ENCODE data around the gene AP2A2. TPM values are rescaled to one million over a fixed set of nuclear protein-coding genes. Genes with fewer than 3 reads are reported as not detected.

The AP2A2 gene
- total RNA-seq, 1 experiment from 2014 or later = 36.1 TPM

DNA sequence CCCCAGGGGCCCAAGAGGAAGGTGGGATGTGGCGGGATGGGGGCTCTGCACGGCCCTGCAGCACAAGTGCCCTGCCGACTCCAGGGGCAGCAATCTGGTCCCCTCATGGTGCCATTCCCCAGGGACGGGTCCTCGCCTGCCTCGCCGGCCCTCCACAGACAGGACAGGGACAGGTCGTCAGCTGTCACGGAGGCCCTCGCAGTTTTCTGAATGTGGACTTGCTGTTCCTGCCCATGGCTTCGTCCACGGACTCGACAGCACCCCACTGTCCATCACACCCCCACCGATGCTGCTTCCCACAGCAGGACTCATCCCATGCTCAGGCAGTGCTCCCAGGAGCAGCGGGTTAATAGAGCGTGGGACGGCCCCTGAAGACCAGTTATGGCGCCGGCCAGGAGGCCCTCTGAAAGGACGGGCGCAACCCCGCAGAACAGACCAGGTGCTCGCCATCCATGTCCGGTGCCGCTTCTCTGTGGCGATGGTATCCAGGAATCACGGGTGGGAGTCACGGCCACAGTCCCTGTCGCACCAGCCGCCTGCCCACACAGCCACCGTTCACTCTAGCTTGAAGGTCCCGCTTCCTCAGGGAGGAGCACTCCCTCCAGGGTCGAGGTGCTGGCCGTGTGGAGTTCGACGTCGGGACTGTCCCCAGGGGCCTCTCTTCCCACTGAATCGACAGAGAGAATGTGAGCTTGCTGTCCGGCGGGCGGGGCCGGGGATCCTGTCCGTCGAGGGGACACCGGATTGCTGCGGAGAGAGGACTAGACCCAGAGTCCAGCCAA, 130.5 kb downstream of the AP2A2 start:
- peak; percentile 51 for DNase-seq
- Histone ChIP-seq H3K36me3 (replicated peaks; ENCODE audit: control insufficient read depth, insufficient read depth, low read length) (no peaks in the 10 kb centered on the region), H3K27me3 (ENCODE audit: control insufficient read depth, insufficient read depth, low read length) (no peaks in the 10 kb centered on the region)

DNA sequence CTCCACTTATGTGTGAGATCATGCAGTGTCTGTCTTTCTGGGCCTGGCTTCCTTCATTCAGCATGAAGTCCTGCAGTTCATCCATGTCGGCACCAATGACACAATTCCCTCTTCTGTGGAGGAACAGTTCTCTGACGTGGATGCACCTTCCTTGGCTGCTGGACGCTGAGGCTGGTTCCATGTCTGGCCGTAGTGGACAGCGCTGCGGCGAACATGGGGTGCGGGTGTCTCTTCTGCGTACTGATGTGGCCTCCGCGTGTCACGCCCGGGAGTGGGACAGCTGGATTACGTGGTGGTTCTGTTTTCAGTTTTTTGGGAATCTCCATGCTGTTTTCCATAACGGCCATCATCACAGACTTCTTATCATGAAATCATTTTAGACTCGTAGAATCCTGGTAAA, 132.1 kb downstream of the AP2A2 start:
- DNase-seq = no peak
- Histone ChIP-seq H3K4me3 (ENCODE audit: insufficient read depth, low read depth, low read length) (no peak overlapping the region), H3K27me3 (ENCODE audit: control insufficient read depth, insufficient read depth, low read length) (no peaks in the 10 kb centered on the region), H3K36me3 (replicated peaks; ENCODE audit: control insufficient read depth, insufficient read depth, low read length) (no peaks in the 10 kb centered on the region)

More for the DNA sequence above, 130.5 kb downstream of the AP2A2 start:
- no peak overlapping the region for H3K4me3 ChIP-seq (ENCODE audit: insufficient read depth, low read depth, low read length)

DNA sequence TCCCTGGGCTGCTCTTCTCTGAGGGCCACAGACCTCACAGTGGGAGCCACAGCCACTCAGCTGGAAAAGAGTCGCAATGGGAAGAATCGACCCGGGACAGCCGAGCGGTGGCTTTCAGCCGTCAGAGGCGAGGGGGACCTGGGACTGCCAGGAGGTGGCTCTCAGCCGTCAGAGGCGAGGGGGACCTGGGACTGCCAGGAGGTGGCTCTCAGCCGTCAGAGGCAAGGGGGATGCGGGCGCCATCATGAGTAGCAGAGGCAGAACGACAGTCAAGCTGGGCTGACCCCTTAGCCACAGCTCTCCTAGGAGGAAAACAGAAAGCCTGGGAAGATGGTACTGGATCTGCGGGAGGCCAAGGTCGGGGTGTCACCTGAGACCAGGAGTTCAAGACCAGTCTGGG, 134.1 kb downstream of the AP2A2 start:
- DNase-seq = peak; percentile 66

DNA sequence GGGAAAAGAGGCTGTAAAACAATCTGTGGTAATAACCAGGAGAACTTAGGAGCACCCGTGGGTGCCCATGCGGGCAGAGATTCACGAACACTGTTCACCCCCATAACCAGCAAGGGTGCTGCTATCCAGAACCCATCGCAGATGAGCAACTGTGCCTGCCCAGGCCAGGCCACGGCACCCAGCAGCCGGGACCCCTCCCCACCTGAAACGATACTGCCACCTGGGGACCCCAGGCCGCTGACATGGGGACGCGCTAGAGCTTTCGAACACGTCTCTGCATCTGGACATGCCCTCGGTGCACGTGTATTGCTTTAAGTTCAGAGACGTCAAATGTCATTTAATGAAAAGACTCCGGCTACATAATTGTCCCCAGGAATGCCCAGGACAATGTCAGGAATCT, 134.7 kb downstream of the AP2A2 start:
- Histone ChIP-seq H3K36me3 (replicated peaks; ENCODE audit: control insufficient read depth, insufficient read depth, low read length) (no peaks in the 10 kb centered on the region), H3K4me3 (ENCODE audit: insufficient read depth, low read depth, low read length) (no peak overlapping the region), H3K27me3 (ENCODE audit: control insufficient read depth, insufficient read depth, low read length) (no peaks in the 10 kb centered on the region)
- no peak for DNase-seq

More for the DNA sequence above, 134.1 kb downstream of the AP2A2 start:
- Histone ChIP-seq H3K4me3 (ENCODE audit: insufficient read depth, low read depth, low read length) (no peak overlapping the region), H3K27me3 (ENCODE audit: control insufficient read depth, insufficient read depth, low read length) (no peaks in the 10 kb centered on the region), H3K36me3 (replicated peaks; ENCODE audit: control insufficient read depth, insufficient read depth, low read length) (no peaks in the 10 kb centered on the region)

DNA sequence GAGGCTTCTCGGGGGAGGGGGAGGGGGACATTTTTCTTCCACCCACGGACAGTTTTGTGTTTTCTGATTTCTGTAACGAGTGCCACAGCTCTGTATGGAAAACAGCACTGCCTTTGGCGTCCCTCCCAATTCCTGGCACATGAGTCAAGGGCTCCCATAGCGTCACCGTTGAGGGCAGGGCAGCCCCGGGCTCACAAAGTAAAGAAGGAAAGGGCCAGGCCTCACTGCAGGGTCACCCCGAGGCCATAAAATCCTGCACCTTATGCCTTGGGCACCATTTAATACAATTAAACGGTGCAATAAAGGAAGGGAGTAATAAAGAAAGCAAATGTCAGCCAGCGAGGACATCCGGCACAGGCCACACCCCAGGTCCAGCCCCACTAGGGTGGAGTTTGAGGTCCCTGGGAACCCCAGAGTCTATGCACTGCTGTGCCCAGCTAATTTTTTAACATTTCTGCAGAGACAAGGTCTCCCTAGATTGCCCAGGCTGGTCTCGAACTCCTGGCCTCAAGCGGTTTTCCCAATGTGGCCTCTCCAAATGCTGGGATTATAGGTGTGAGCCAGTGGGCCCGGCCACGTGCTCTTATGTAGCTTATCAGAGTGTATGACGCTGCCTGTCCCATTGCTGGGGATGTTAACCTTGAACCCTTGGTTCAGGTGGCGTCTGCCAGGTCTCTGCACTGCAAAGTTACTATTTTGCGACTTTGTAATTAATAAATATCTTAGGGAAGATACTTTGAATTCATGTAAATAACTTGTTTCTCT, 135.4 kb downstream of the AP2A2 start:
- no peak for DNase-seq
- Histone ChIP-seq H3K36me3 (replicated peaks; ENCODE audit: control insufficient read depth, insufficient read depth, low read length) (no peaks in the 10 kb centered on the region), H3K27me3 (ENCODE audit: control insufficient read depth, insufficient read depth, low read length) (no peaks in the 10 kb centered on the region), H3K4me3 (ENCODE audit: insufficient read depth, low read depth, low read length) (no peak overlapping the region)

Other genes with a start within 250 kb of the AP2A2 start
- gene DEAF1, start 230.6 kb upstream of the AP2A2 start, total RNA-seq (2014; rRNA removed; shearing (Covaris generic)) = 69.0 and 74.6 TPM in 2 replicates
- 27.0 and 36.0 TPM in 2 replicates for gene TMEM80, start 230.1 kb upstream of the AP2A2 start, total RNA-seq (2014; rRNA removed; shearing (Covaris generic))
- 3.7 and 18.8 TPM in 2 replicates for gene EPS8L2, start 219.6 kb upstream of the AP2A2 start, total RNA-seq (2014; rRNA removed; shearing (Covaris generic))
- 264 and 269 TPM in 2 replicates for gene TALDO1, start 178.4 kb upstream of the AP2A2 start, total RNA-seq (2014; rRNA removed; shearing (Covaris generic))
- 48.7 and 54.6 TPM in 2 replicates for gene GATD1, start 148.4 kb upstream of the AP2A2 start, total RNA-seq (2014; rRNA removed; shearing (Covaris generic))
- gene CEND1, start 135.8 kb upstream of the AP2A2 start, total RNA-seq (2014; rRNA removed; shearing (Covaris generic)) = 0.14 TPM in 1 of 2 replicates, not detected in the other
- 25.2 and 25.6 TPM in 2 replicates for gene SLC25A22, start 127.6 kb upstream of the AP2A2 start, total RNA-seq (2014; rRNA removed; shearing (Covaris generic))
- 16.8 and 31.0 TPM in 2 replicates for gene PIDD1, start 120.6 kb upstream of the AP2A2 start, total RNA-seq (2014; rRNA removed; shearing (Covaris generic))
- gene RPLP2, start 115.9 kb upstream of the AP2A2 start, total RNA-seq (2014; rRNA removed; shearing (Covaris generic)) = 786 and 794 TPM in 2 replicates
- 15.7 and 28.7 TPM in 2 replicates for gene PNPLA2, start 107.0 kb upstream of the AP2A2 start, total RNA-seq (2014; rRNA removed; shearing (Covaris generic))
- 20.2 and 35.8 TPM in 2 replicates for gene CRACR2B, start 98.0 kb upstream of the AP2A2 start, total RNA-seq (2014; rRNA removed; shearing (Covaris generic))
- 175 and 190 TPM in 2 replicates for gene CD151, start 92.9 kb upstream of the AP2A2 start, total RNA-seq (2014; rRNA removed; shearing (Covaris generic))
- gene POLR2L, start 83.3 kb upstream of the AP2A2 start, total RNA-seq (2014; rRNA removed; shearing (Covaris generic)) = 96.1 and 135 TPM in 2 replicates
- 101 and 117 TPM in 2 replicates for gene TSPAN4, start 83.0 kb upstream of the AP2A2 start, total RNA-seq (2014; rRNA removed; shearing (Covaris generic))
- 36.9 and 38.1 TPM in 2 replicates for gene CHID1, start 15.1 kb upstream of the AP2A2 start, total RNA-seq (2014; rRNA removed; shearing (Covaris generic))
- not detected in 2 replicates for gene MUC6, start 110.8 kb downstream of the AP2A2 start, total RNA-seq (2014; rRNA removed; shearing (Covaris generic))
- not detected in 2 replicates for gene MUC2, start 149.0 kb downstream of the AP2A2 start, total RNA-seq (2014; rRNA removed; shearing (Covaris generic))
- gene MUC5AC, start 232.1 kb downstream of the AP2A2 start, total RNA-seq (2014; rRNA removed; shearing (Covaris generic)) = not detected in 2 replicates

All from H7 (cell line).